BE2C (cell line): ENCODE data around the gene ITM2C.

Source experiments
- DNase-seq: peaks from one replicate; pipeline ENCODE4 v3.0.0-alpha.2; 2020
- H3K27me3 ChIP-seq: fragments of 250-450 bp; sonication (Bioruptor Pico); 2 replicates; pipeline ENCODE4 v1.5.1; 2020; ENCODE audit warnings: mild to moderate bottlenecking
- H3K36me3 ChIP-seq: fragments of 250-450 bp; sonication (Bioruptor Pico); 2 replicates; pipeline ENCODE4 v1.5.1; 2020; ENCODE audit warnings: mild to moderate bottlenecking
- H3K4me1 ChIP-seq: fragments of 250-450 bp; sonication (Bioruptor Pico); 2 replicates; pipeline ENCODE4 v1.5.1; 2020
- H3K4me3 ChIP-seq: 2 replicates; pipeline ENCODE4 v1.5.1; 2011; ENCODE audit warnings: low read depth, low read length
- H3K9me3 ChIP-seq: fragments of 250-450 bp; sonication (Bioruptor Pico); 2 replicates; pipeline ENCODE4 v1.5.1; 2020
- CTCF ChIP-seq: IDR thresholded peaks from 2 replicates; pipeline ENCODE4 v1.5.1; 2012; ENCODE audit warnings: mild to moderate bottlenecking, low read depth, low read length

Gene ITM2C

GRCh38 chr2:230870544-230871360 lies 6.0 kb downstream of the ITM2C start:
- Histone ChIP-seq H3K4me1 (peaks cover 31% of the 10 kb centered on the region), H3K4me3 (peak overlapping the region; percentile 37), H3K36me3 (peaks cover 15% of the 10 kb centered on the region), H3K9me3 (no peaks in the 10 kb centered on the region), H3K27me3 (no peaks in the 10 kb centered on the region)
- no peak for TF ChIP-seq CTCF
- peak; percentile 57 for DNase-seq

GRCh38 chr2:230871361-230872150 lies 6.8 kb downstream of the ITM2C start:
- no peaks in the 10 kb centered on the region for H3K27me3 ChIP-seq
- peaks cover 20% of the 10 kb centered on the region for H3K36me3 ChIP-seq
- no peak for DNase-seq
- H3K4me1 ChIP-seq = peaks cover 31% of the 10 kb centered on the region
- H3K4me3 ChIP-seq = peak overlapping the region; percentile 2
- no peaks in the 10 kb centered on the region for H3K9me3 ChIP-seq
- no peak for TF ChIP-seq CTCF

- TF ChIP-seq CTCF = no peak
- peaks cover 28% of the 10 kb centered on the region for H3K36me3 ChIP-seq
- H3K9me3 ChIP-seq = no peaks in the 10 kb centered on the region
- peaks cover 25% of the 10 kb centered on the region for H3K4me1 ChIP-seq
- no peak for DNase-seq
- no peak overlapping the region for H3K4me3 ChIP-seq
- no peaks in the 10 kb centered on the region for H3K27me3 ChIP-seq
These were observed 7.6 kb downstream of the ITM2C start for GRCh38 chr2:230872151-230872967.

- H3K4me3 ChIP-seq = no peak overlapping the region
- no peak for TF ChIP-seq CTCF
- no peaks in the 10 kb centered on the region for H3K27me3 ChIP-seq
- H3K36me3 ChIP-seq = peaks cover 35% of the 10 kb centered on the region
- no peaks in the 10 kb centered on the region for H3K9me3 ChIP-seq
- peaks cover 22% of the 10 kb centered on the region for H3K4me1 ChIP-seq
- DNase-seq = no peak
These were observed 8.4 kb downstream of the ITM2C start for GRCh38 chr2:230872968-230873660.

- Histone ChIP-seq H3K4me1 (peaks cover 17% of the 10 kb centered on the region), H3K9me3 (no peaks in the 10 kb centered on the region), H3K4me3 (no peak overlapping the region), H3K36me3 (peaks cover 37% of the 10 kb centered on the region), H3K27me3 (no peaks in the 10 kb centered on the region)
- TF ChIP-seq CTCF = no peak
- no peak for DNase-seq
These were observed 9.1 kb downstream of the ITM2C start for GRCh38 chr2:230873661-230874401.
